Tibial nerve (tissue), 4 donors: ENCODE measurements around the gene NAA50. TPM values are rescaled to one million over a fixed set of nuclear protein-coding genes. Genes with fewer than 3 reads are reported as not detected.

Source experiments
- DNase-seq, 2 donors: peaks; one replicate each; pipeline ENCODE4 v3.0.0-alpha.2; 2019; ENCODE audit warnings: low spot score in 2 of 2
- H3K27ac ChIP-seq, 4 donors: fragments of 200-600 bp; sonication (generic) in 3 of 4; one replicate each; pipeline ENCODE4 v1.5.1; 2017 to 2019; ENCODE audit warnings: mild to moderate bottlenecking in 1 of 4
- H3K27me3 ChIP-seq, 2 donors: fragments of 200-600 bp; sonication (generic) in 1 of 2; one replicate each; pipeline versions ENCODE4 v1.5.1 to v1.6.0; 2017 to 2019
- H3K36me3 ChIP-seq, 3 donors: fragments of 200-600 bp; sonication (generic); one replicate each; pipeline ENCODE4 v1.5.1; 2018 to 2019
- H3K4me1 ChIP-seq, 4 donors: fragments of 200-600 bp; sonication (generic) in 3 of 4; one replicate each; pipeline ENCODE4 v1.5.1; 2017 to 2019
- H3K4me3 ChIP-seq, 4 donors: fragments of 200-600 bp; sonication (generic) in 3 of 4; one replicate each; pipeline ENCODE4 v1.5.1; 2017 to 2019; ENCODE audit warnings: mild to moderate bottlenecking in 1 of 4, moderate library complexity in 1 of 4
- H3K9me3 ChIP-seq, 4 donors: fragments of 200-600 bp; sonication (generic) in 3 of 4; one replicate each; pipeline ENCODE4 v1.5.1; 2017 to 2019
- EP300 ChIP-seq, 2 donors: sonication (generic); formaldehyde crosslinking; IDR thresholded peaks; one replicate each; pipeline ENCODE4 v1.6.1; 2017; ENCODE audit warnings: antibody characterized with exemption in 2 of 2, mild to moderate bottlenecking in 1 of 2
- POLR2A ChIP-seq, 2 donors: fragments of 450-650 bp; IDR thresholded peaks; one replicate each; pipeline ENCODE4 v1.6.1; 2017; ENCODE audit warnings: antibody characterized with exemption in 2 of 2, mild to moderate bottlenecking in 2 of 2, moderate library complexity in 2 of 2
- WGBS, 2 donors: methylation state at CpG; one replicate each; pipeline ENCODE4 v1.1.5; 2018; 5-methylcytosine and 5-hydroxymethylcytosine counted together
- total RNA-seq, 4 donors: library from RNA; depleted of rRNA; stranded (reverse); fragments of >200 nt; gene quantifications; one replicate each; pipeline ENCODE4 v1.1.0, GENCODE V29; 2016
- TF ChIP-seq, protein P1 (sequence below), 5 experiments: fragments of 200-600 bp in 3 of 5; fragments of 450-650 bp in 2 of 5; sonication (generic) in 3 of 5; IDR thresholded peaks; one replicate each; pipeline ENCODE4 v1.5.1; 2016 to 2019; ENCODE audit warnings: antibody characterized with exemption in 5 of 5, mild to moderate bottlenecking in 3 of 5, moderate library complexity in 2 of 5

The NAA50 gene
- total RNA-seq, 4 donors from 2014 or later = 80.7 to 101 (median 89.0) TPM

DNA sequence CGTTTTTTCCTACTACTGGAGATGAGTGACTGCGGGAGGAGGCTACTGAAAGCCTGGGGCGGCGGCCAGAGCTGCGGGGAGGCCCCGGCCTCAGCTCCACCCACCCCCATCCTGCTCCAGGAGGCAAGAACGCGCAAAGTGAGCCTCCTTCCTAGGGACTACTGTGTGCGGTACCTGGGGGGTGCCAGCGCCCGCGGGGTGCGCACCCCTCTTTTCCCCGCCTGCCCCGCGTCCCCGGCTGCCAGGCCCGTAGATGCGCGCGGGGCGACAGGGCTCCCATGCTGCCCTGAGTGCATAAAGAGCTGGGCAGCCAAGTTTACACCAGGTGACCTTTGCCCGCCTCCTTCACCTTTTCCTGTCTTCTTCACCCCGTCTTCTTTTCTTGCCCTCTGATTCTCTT is 47.1 kb downstream of the NAA50 start:
- H3K36me3 ChIP-seq = no peaks in the 10 kb centered on the region
- no peaks in the 10 kb centered on the region for H3K27me3 ChIP-seq
- peaks cover 0 to 35% (median 8%) of the 10 kb centered on the region in 4 donors for H3K4me1 ChIP-seq
- H3K9me3 ChIP-seq = no peaks in the 10 kb centered on the region
- WGBS, 2 donors = 26 to 35% methylated on average over 15 to 24 of the region's 24 CpGs
- TF ChIP-seq, protein P1, sequence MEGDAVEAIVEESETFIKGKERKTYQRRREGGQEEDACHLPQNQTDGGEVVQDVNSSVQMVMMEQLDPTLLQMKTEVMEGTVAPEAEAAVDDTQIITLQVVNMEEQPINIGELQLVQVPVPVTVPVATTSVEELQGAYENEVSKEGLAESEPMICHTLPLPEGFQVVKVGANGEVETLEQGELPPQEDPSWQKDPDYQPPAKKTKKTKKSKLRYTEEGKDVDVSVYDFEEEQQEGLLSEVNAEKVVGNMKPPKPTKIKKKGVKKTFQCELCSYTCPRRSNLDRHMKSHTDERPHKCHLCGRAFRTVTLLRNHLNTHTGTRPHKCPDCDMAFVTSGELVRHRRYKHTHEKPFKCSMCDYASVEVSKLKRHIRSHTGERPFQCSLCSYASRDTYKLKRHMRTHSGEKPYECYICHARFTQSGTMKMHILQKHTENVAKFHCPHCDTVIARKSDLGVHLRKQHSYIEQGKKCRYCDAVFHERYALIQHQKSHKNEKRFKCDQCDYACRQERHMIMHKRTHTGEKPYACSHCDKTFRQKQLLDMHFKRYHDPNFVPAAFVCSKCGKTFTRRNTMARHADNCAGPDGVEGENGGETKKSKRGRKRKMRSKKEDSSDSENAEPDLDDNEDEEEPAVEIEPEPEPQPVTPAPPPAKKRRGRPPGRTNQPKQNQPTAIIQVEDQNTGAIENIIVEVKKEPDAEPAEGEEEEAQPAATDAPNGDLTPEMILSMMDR (IDR thresholded peaks at IDR 0.05) = no peak
- no peak for TF ChIP-seq EP300 (IDR thresholded peaks at IDR 0.05)
- no peak for TF ChIP-seq POLR2A (IDR thresholded peaks at IDR 0.05)
- peak overlapping the region in 2 of 4 donors; percentile 34 to 100 for H3K27ac ChIP-seq
- no peak for DNase-seq
- H3K4me3 ChIP-seq = peak overlapping the region in 3 of 4 donors; percentile 28 to 43 (median 32)

DNA sequence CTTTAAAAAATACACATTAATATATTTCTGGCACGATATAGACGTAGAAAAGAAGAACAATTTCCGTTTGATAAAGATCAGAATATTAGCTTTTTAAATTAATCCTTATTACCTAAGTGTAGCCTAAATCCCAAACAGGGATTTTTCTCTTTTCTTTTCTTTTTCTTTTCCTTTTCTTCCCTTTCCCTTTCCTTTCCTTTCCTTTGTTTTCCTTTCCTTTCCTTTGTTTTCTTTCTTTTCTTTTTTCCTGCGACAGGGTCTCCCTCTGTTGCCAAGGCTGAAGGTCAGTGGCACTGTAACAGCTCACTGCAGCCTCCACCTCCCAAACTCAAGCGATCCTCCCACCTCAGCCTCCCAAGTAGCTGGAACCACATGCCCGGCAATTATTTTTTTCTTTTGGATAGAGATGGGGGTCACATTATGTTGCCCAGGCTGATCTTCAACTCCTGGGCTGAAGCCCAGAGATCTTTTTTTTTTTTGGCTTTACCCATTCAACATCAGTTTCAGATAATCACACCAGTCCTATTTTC is 47.8 kb downstream of the NAA50 start:
- TF ChIP-seq, protein P1 (IDR thresholded peaks at IDR 0.05) = no peak
- TF ChIP-seq POLR2A (IDR thresholded peaks at IDR 0.05) = no peak
- no peak for TF ChIP-seq EP300 (IDR thresholded peaks at IDR 0.05)
- H3K27ac ChIP-seq = peak overlapping the region in 3 of 4 donors; percentile 86 to 100 (median 100)
- no peak overlapping the region for H3K4me3 ChIP-seq

DNA sequence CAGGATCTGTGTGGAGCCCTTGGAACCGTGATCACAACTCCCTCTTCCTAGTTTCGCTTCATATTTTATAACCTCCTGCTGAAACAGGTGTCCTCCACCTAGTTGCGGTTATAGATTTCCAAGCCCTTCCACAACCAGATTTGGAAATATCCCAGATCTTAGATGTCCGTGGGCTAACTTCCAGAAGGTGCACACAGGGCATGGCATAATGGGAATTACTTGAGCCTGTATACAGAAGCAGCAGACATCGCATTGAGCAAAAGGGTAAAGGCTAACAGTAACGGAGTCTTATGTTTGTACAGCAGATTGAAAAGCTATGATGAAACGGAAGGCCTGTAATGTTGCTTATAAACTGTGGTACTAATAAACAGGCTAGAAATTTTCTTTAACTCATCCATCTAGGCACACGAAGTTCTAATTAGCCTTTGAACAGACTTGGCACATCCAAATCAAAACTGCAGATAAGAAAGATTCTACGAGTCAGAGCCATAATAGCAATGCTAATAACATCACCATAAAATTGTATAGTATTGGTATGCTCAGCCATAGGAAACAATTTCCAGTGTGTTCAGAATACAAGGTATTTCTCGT is 48.5 kb downstream of the NAA50 start:
- no peak for DNase-seq
- Histone ChIP-seq H3K9me3 (no peaks in the 10 kb centered on the region), H3K27me3 (no peaks in the 10 kb centered on the region), H3K4me1 (peaks cover 0 to 42% (median 8%) of the 10 kb centered on the region in 4 donors), H3K27ac (peak overlapping the region; percentile 74 to 100 (median 93)), H3K4me3 (peak overlapping the region; percentile 82 to 99 (median 98)), H3K36me3 (no peaks in the 10 kb centered on the region)
- TF ChIP-seq, protein P1 (IDR thresholded peaks at IDR 0.05) = no peak
- TF ChIP-seq POLR2A (IDR thresholded peaks at IDR 0.05) = no peak
- 7 to 8% methylated on average over 10 of the region's 10 CpGs for WGBS, 2 donors

More for the DNA sequence above, 47.8 kb downstream of the NAA50 start:
- no peaks in the 10 kb centered on the region for H3K36me3 ChIP-seq
- H3K27me3 ChIP-seq = no peaks in the 10 kb centered on the region
- no peaks in the 10 kb centered on the region for H3K9me3 ChIP-seq
- H3K4me1 ChIP-seq = peaks cover 0 to 39% (median 8%) of the 10 kb centered on the region in 4 donors
- WGBS, 2 donors = 67 to 76% methylated on average over 6 of the region's 6 CpGs
- DNase-seq = no peak

DNA sequence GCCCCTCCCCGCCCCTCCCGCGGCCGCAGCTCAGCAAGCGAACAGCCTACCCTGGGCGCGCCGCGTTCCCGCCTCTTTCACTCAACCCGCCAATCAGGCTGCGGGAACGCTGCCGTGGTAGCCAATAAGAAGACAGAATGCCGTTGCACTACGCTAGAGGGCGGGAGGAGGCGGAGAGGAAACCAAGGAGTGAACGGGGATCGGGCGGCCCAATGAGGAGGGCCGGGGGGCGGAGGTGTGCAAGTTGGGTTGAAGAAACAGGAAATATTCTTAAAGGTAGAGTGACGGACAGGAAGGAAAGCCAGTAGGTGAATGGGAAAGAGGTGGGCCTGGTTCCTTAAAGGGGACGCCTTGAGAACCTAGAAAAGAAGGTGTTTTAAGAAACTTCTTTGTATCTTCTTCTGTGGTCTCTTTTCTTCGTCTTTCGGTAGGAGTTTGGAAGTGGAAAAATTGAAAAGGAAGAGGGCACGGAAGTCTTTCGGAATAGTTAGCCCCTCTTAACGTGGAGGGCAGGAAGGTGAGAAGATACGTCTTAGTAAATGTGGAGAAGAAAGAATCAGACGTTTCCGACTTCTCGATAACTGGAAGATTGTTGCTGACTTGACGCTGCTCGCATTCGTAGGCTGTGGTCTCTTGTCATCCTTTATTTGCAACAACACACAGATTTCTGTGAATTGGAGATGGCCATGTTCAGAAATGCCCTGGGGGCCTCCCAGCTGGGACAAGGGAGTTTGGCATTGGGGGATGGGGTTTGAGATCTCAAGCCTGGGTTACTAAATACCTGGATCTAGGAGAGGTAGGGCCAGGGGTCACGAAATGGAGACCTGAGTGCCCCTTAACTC is 49.2 kb downstream of the NAA50 start:
- no peaks in the 10 kb centered on the region for H3K36me3 ChIP-seq
- H3K4me1 ChIP-seq = peaks cover 0 to 44% (median 8%) of the 10 kb centered on the region in 4 donors
- no peaks in the 10 kb centered on the region for H3K9me3 ChIP-seq
- 0 to 1% methylated on average over 29 to 38 of the region's 38 CpGs for WGBS, 2 donors
- H3K4me3 ChIP-seq = peak overlapping the region; percentile 95 to 99 (median 98)
- H3K27me3 ChIP-seq = no peaks in the 10 kb centered on the region
- peak overlapping the region; percentile 99 to 100 (median 100) for H3K27ac ChIP-seq
- DNase-seq = peak; percentile 99
- TF ChIP-seq EP300 (IDR thresholded peaks at IDR 0.05) = peak; percentile 69 to 77
- TF ChIP-seq POLR2A (IDR thresholded peaks at IDR 0.05) = no peak
- TF ChIP-seq, protein P1 (IDR thresholded peaks at IDR 0.05) = peak in 4 of 5 experiments; percentile 14 to 59 (median 41)
